ENCODE results near the gene SCAP.
A peak's percentile ranks its signal among the peaks of the same experiment; 100 is the strongest.

Gene SCAP

DNA sequence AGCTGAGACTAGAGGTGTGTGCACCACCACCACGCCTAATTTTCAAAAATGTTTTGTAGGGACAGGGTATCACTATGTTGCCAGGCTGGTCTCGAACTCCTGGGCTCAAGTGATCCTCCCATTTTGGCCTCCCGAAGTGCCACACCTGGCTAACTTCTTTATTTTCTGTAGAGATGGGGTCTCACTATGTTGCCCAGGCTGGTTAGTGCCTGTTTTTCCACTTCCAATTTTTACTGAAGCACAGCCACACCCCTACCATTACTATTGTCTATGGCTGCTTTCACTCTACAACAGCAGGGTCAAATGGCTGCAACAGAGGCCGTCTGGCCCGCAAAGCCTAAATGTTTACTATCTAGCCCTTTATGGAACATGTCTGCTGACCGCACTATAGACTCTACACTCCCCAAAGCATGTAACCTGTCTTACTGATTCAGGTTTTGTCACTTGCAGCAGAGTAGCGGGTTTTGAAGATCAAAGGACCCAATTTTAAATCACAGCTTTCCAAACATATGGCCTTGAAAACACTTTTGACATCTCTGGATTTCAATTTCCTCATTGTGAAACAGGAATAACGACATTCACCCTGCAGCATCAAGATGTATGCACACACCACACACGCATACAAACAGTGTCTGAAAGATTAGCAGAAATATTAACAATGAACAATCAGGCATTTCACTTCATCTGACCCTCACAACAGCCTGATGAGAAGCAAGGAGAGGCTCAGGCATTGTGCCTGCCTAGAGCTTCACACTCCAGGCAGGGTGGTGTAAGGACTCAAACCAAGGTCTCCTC lies 46.1 kb downstream of the SCAP start:
- no peak for DNase-seq

GRCh38 chr3:47428662-47429061 lies 47.1 kb downstream of the SCAP start:
- DNase-seq = no peak

DNA sequence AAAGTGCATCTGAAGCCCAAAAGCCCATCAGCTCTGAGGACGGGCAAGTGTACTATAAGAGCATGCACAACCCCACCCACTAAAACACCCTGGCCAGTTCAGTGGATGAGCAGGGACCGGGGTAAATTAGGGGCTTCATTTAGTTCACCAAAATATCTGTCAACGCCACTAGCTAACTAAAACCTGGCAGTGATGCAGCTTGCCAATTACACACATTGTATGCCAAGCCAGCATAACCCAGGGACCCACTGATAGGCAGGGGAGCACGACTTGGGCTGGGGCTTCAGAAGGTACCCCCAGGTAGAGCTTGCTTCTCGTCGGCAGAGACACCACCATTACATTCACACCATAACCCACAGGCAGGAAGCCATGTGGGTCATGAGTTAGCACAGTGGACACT lies 47.9 kb downstream of the SCAP start:
- no peak for DNase-seq

DNA sequence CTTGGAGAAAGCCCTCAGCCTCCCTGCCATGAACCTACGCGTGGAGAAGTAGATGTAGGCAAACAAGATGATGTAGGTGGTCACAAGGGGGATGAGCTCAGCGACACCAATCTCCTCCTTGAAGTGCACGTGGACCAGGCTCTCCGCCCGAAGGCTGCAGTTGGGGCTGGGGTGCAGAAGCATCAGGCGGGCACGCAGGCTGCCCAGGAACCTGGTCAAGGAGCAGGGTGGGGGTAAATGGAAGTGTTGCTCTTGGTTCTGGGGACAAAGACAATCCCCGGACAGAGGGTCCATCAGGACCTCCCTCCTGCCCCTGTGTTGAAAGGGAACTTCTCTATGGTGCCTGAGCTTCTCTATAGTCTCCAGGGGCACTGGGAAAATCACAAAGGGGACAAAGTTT lies 49.8 kb downstream of the SCAP start:
- DNase-seq = no peak

GRCh38 chr3:47425383-47425778 lies 50.4 kb downstream of the SCAP start:
- DNase-seq = no peak

DNA sequence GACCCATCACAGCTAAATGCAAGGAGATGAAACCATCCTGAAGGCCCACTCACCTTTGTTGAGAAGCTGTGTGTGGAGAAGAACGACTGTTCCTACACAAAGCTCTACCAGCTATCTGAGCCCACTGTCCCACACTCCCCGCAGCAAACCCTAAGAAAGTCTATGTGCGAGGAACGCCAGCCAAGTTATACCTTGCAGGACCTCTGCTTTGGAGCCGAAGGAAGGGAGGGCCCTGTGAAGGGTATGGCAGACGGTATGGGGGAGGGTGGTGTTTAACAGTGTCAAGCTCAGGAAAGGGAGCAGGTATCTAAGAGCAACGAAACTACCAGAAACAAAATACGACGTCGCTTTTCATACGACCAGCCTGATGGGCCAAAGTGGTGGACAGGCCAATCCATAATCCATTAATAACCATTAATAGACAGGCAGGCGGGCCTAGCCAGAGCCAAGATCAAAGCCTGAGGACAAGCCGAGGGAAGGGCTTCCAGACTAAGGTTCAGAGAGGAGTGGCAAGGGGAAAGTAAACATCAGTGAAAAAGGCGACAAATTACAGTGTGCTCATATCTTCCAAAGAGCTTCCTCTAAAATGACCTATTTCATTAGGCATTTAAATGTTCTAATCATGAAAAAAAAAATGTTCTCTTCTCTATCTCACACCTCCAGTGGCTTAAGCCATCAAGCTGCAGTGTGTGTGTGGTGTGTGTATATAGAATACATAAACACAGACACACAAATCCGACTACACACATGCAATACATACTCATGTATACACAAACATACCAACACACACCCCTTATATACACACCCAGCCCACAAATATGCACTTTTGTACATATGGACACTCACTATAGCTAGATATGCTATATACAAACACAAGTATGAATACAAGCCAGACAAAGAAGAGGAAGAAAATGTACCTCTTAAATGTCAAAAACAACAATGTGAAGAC lies 51.0 kb downstream of the SCAP start:
- no peak for DNase-seq

DNA sequence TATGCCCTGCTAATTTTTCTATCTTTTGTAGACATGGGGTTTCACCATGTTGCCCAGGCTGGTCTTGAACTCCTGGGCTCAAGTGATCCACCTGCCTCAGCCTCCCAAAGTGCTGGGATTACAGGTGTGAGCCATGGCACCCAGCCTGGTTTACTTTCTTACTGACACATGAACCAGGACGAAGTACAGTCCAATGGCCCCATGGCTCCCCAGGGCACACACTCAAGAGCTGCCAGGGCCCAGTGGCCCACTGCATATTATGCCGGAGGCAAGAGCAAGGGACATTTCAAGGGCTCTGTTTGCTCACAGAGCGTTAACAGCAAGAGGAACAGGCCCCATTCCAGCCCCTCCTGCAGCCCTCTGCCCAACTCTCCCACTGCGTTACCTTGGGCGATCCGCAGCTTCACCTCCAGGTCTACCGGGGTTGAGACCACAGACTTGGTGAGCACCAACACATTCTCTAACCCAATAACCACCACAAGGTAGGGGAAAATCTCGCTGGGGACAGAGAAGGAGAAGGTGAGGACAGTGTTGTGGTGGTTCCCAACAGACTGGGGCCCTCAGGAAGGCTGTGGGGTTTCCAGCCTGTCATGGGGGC lies 52.1 kb downstream of the SCAP start:
- DNase-seq = no peak

DNA sequence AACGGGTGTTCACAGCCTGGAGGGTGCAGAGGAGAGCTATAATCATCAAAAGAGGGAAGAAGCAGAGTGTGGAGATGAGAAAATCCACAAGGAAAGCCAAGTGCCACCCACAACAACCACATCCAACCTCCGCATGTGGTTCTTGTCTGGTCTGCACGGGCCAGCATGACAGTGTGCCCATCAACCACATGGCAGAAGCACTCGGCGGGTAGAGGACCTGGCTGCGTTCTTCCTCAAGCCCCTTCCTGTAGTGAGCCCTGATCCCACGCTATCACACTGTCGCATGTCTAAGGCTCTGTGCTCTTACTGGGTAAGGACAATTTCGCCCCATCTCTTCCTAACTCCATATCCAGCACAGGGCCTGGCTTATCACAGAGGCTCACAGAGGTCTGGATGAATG lies 53.0 kb downstream of the SCAP start:
- DNase-seq = no peak

DNA sequence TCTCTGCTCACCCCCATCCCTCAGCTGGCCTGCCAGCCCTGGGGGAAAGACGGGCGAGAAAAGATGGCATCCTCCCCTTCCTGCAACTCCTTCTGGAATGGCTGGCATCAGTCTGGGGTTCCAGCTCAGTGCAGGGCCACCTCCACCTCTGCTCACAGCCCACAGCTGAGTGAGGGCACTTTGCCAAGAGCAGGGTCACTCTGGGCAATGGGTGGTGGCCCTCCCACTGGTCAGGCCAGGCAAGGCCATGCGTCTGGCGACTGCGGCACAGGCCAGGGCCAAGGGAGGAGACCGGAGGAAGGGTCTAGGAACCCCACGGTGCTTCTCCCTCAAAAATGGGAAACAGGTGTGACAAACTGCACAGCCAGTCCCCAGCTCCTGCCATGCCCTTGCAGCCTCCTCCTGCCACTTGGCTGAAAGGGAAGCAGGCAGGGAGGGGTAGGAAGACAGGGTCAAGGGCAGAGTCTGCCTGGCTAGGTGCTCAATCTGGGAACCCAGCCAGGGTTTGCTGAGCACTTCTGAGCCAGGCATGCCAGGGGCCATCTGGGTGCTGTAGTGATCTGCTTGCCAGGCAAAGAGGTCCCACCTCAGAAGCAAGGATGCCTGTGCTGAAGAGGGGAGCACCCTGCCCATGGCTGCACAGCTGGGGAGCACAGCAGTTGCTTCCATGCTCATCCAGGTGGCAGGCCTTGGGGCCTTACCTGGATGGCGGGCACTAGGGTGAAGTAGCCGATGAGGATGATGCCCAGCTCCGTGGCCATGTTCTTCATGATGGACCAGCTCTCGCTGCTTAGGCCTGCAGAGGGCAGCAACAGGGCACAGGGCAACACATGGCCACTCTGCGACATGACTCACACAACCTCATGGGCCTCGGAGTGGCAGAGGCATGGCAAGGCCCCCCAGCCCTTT lies 53.7 kb downstream of the SCAP start:
- DNase-seq = no peak

GRCh38 chr3:47420511-47421484 lies 54.9 kb downstream of the SCAP start:
- DNase-seq = peak; percentile 36

DNA sequence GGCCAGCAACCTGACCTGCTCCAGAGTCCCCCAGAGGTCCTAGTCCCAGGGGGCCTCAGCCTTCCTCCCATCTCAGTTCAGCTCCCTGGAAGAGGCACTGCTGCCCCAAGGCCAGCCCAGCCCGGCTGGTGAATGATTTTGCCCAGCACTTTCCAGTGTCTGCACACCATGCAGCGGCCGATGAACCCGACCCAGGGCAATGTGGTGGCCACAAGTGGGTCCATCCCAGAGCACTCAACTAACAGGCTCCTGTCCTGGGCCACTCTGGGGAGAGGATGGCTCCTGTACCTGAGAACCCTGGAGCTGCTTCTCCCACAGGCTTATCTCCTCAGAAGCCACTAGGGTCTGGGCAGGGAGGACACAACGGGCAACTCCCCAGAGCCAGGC lies 55.7 kb downstream of the SCAP start:
- DNase-seq = no peak

DNA sequence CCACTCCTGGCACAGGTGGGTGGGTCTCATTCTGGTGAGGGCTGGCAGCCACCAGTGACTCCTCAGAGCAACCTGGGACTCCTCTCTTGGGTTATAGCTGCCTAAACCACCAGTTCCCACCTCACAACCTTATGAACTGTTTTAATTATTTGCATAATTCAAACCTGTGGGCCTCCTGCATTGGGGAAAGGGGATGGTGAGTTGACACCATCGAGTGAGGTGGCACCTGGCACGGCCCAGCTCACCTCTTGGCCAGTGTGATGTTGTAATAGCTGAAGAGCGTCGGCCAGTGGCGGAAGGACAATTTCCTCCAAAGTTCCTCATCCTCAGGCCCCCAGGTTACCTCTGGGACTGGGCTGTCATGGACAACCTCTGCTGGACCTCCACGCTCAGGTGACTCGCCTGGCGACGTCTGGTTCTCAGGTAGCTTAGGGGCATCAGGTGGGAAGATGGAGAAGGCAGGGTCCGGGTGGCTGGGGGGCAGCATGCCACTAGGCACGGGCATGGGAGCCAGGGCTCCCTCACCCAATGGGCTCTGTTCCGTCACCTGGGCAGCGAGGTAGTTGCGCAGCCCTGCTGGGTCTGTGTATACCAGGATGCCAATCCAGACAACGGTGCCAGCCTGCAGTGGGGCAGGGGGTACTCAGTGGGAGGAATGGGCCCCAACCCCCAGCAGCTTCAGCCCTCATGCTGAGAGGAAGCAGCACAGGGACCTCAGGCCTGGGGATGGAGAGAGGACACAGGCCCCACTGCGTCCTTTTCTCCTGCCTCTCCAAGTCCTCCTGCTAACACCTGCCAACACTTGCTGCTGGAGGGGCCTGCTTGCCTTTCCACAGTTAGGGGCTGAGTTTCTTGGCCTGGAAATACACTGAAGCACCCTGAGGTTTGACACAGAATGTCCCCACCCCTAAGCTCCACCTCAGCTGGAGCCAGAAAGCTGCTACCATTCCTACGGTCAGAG lies 56.4 kb downstream of the SCAP start:
- peak; percentile 54 for DNase-seq

- no peak for DNase-seq
Observed at GRCh38 chr3:47418167-47419082, 57.3 kb downstream of the SCAP start.

- DNase-seq = no peak
Observed at GRCh38 chr3:47416041-47416440, 59.7 kb downstream of the SCAP start.

DNA sequence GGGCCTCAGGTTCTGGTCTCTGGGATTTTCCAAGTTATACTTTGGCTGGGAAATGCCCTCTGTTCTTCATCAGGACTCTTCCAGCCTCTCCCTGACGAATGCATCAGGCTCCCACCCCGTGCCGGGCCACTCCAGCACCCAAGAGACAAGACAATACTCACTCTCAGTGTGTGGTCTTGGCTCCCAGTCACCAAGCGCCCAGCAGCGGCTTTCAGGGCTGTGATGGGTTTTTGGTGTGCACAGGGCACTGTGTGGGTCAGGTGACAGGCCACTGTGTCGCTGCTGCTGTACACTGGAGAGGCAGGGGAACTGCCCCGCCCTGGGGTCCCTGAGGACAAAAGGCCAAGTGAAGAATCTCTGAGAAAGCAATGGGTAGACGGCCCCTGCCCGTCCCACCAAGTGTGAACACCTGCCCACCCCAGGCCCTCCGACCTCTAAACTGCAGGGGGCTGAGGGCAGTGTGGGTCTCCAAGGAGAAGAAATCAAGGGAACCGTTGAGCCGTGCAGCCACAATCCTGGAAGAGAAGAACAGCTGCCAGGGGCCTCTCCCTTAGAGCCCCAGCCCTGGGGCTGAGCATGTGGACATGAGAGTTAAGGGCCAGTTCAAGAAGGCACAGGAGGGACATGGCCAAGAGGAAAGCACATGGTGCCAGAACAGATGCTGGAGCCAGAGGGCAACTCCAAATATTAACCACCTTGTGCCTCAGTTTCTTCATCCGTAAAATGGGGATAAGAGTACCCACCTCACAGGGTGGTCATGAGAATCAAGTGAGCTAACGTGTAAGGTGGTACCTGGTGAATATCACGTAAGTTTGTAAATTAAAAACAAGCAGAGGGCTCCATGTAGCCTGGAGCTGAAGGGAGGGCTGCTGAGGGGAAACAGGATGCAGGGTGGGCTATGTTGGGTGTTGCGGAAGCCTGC lies 60.8 kb downstream of the SCAP start:
- DNase-seq = no peak

GRCh38 chr3:47414161-47414564 lies 61.6 kb downstream of the SCAP start:
- DNase-seq = no peak

GRCh38 chr3:47413751-47414150 lies 62.0 kb downstream of the SCAP start:
- DNase-seq = no peak

All from NCI-H526 treated with DMSO at 0.1 percent for 48 hours (cell line).